CD14-positive monocyte (primary cell): ENCODE measurements around the gene KLK12. TPM values are rescaled to one million over a fixed set of nuclear protein-coding genes. Genes with fewer than 3 reads are reported as not detected.

ENCODE experiments used
- DNase-seq, 3 donors: peaks; one replicate each; pipeline ENCODE4 v3.0.0-alpha.2; 2011 to 2022
- H2AFZ ChIP-seq: 2 replicates; pipeline ENCODE4 v1.6.0; 2012; ENCODE audit warnings: mild to moderate bottlenecking, low read depth, low read length, inconsistent platforms; ENCODE audit not compliant: insufficient read depth, poor library complexity, severe bottlenecking
- H3K27ac ChIP-seq, 2 donors: 1 replicate in 1 of 2; 2 replicates in 1 of 2; pipeline ENCODE4 v1.5.1; 2012 to 2013; ENCODE audit warnings: low read length in 2 of 2, control low read depth in 1 of 2, inconsistent platforms in 1 of 2, low read depth in 1 of 2, mild to moderate bottlenecking in 1 of 2
- H3K27me3 ChIP-seq, 2 donors: one replicate each; pipeline versions ENCODE4 v1.6.0 to v1.6.1; 2011 to 2013; ENCODE audit warnings: low read length in 2 of 2; ENCODE audit not compliant: control insufficient read depth in 2 of 2, insufficient read depth in 2 of 2
- H3K36me3 ChIP-seq, 2 donors: replicated peaks in 1 of 2; 1 replicate in 1 of 2; 2 replicates in 1 of 2; pipeline versions ENCODE4 v1.5.1 to v1.6.1; 2012 to 2013; ENCODE audit warnings: low read length in 2 of 2, control low read depth in 1 of 2, inconsistent platforms in 1 of 2, mild to moderate bottlenecking in 1 of 2; ENCODE audit not compliant: insufficient read depth in 2 of 2, control insufficient read depth in 1 of 2
- H3K4me1 ChIP-seq, 2 donors: 1 replicate in 1 of 2; 2 replicates in 1 of 2; pipeline versions ENCODE4 v1.5.1 to v1.6.1; 2012 to 2013; ENCODE audit warnings: low read length in 2 of 2, control low read depth in 1 of 2, inconsistent platforms in 1 of 2, mild to moderate bottlenecking in 1 of 2, moderate library complexity in 1 of 2; ENCODE audit not compliant: insufficient read depth in 2 of 2, control insufficient read depth in 1 of 2
- H3K4me2 ChIP-seq: replicated peaks from 2 replicates; pipeline ENCODE3; 2012; ENCODE audit warnings: low read length, moderate library complexity, mild to moderate bottlenecking; ENCODE audit not compliant: poor library complexity, severe bottlenecking; ENCODE audit errors: extremely low read depth
- H3K4me3 ChIP-seq, 3 experiments: fragments of 200-600 bp in 1 of 3; sonication (generic) in 1 of 3; replicated peaks in 1 of 3; 1 replicate in 2 of 3; 2 replicates in 1 of 3; pipeline ENCODE4 v1.5.1; 2011 to 2013; ENCODE audit warnings: low read length in 3 of 3, mild to moderate bottlenecking in 3 of 3, control low read depth in 2 of 3, low read depth in 2 of 3, inconsistent platforms in 1 of 3, moderate library complexity in 1 of 3
- H3K79me2 ChIP-seq: 2 replicates; pipeline ENCODE4 v1.6.0; 2012; ENCODE audit warnings: mild to moderate bottlenecking, control low read depth, inconsistent platforms, low read length, moderate library complexity; ENCODE audit not compliant: insufficient read depth
- H3K9ac ChIP-seq: 2 replicates; pipeline ENCODE4 v1.6.0; 2017; ENCODE audit warnings: low read length, mild to moderate bottlenecking; ENCODE audit not compliant: insufficient read depth, poor library complexity, severe bottlenecking
- H3K9me3 ChIP-seq, 2 donors: replicated peaks in 1 of 2; 1 replicate in 1 of 2; 2 replicates in 1 of 2; pipeline versions ENCODE4 v1.5.1 to v1.6.1; 2012 to 2013; ENCODE audit warnings: low read length in 2 of 2, control low read depth in 1 of 2; ENCODE audit not compliant: control insufficient read depth in 1 of 2, insufficient read depth in 1 of 2
- H4K20me1 ChIP-seq: 2 replicates; pipeline ENCODE4 v1.6.0; 2012; ENCODE audit warnings: mild to moderate bottlenecking, low read length, control low read depth, moderate library complexity; ENCODE audit not compliant: insufficient read depth
- H3K27ac Mint-ChIP-seq, 7 donors: one replicate each; pipeline ENCODE4 v1.8.0; 2020; ENCODE audit warnings: mild to moderate bottlenecking in 7 of 7, mixed read lengths in 7 of 7, moderate library complexity in 6 of 7, inconsistent platforms in 2 of 7
- H3K27me3 Mint-ChIP-seq, 3 donors: one replicate each; pipeline ENCODE4 v1.8.0; 2021 to 2022; ENCODE audit warnings: low read depth in 3 of 3, mild to moderate bottlenecking in 3 of 3, mixed read lengths in 3 of 3, moderate library complexity in 3 of 3, inconsistent platforms in 1 of 3
- H3K36me3 Mint-ChIP-seq, 2 donors: one replicate each; pipeline ENCODE4 v1.8.0; 2020; ENCODE audit warnings: mixed read lengths in 2 of 2, inconsistent platforms in 1 of 2, mild to moderate bottlenecking in 1 of 2
- H3K4me1 Mint-ChIP-seq: one replicate; pipeline ENCODE4 v1.8.0; 2020; ENCODE audit warnings: mild to moderate bottlenecking, mixed read lengths
- H3K4me3 Mint-ChIP-seq, 2 donors: one replicate each; pipeline ENCODE4 v1.8.0; 2020; ENCODE audit warnings: mild to moderate bottlenecking in 2 of 2, mixed read lengths in 2 of 2, moderate library complexity in 1 of 2
- H3K9me3 Mint-ChIP-seq, 7 donors: one replicate each; pipeline ENCODE4 v1.8.0; 2020 to 2022; ENCODE audit warnings: mixed read lengths in 7 of 7, mild to moderate bottlenecking in 6 of 7, moderate library complexity in 6 of 7, inconsistent platforms in 2 of 7
- WGBS: methylation state at CpG from one replicate; pipeline ENCODE4 v1.1.5; 2013; ENCODE audit warnings: missing lambda C conversion rate; ENCODE audit not compliant: insufficient coverage; 5-methylcytosine and 5-hydroxymethylcytosine counted together
- intact Hi-C, 2 donors: fragments of 100-400 bp; cut with micrococcal nuclease; formaldehyde crosslinking; loops; one replicate each; pipeline versions ENCODE4 v1.15.0 to v1.15.1; 2023
- polyA plus RNA-seq, 3 donors: library from polyadenylated mRNA; depleted of rRNA in 1 of 3; unstranded in 2 of 3; stranded (reverse) in 1 of 3; fragments of 300-500 nt in 2 of 3; fragments of >200 nt in 1 of 3; fragmentation: Illumina TruSeq in 2 of 3; gene quantifications; 1 replicate in 2 of 3; 2 replicates in 1 of 3; pipeline ENCODE4 v1.2.3, GENCODE V29; 2012 to 2021
- TF ChIP-seq, protein P1 (sequence below): fragments of 200-600 bp; IDR thresholded peaks from one replicate; pipeline ENCODE4 v1.8.0; 2022; ENCODE audit warnings: antibody characterized with exemption, mild to moderate bottlenecking

The KLK12 gene
- polyA plus RNA-seq, 3 donors = not detected

DNA sequence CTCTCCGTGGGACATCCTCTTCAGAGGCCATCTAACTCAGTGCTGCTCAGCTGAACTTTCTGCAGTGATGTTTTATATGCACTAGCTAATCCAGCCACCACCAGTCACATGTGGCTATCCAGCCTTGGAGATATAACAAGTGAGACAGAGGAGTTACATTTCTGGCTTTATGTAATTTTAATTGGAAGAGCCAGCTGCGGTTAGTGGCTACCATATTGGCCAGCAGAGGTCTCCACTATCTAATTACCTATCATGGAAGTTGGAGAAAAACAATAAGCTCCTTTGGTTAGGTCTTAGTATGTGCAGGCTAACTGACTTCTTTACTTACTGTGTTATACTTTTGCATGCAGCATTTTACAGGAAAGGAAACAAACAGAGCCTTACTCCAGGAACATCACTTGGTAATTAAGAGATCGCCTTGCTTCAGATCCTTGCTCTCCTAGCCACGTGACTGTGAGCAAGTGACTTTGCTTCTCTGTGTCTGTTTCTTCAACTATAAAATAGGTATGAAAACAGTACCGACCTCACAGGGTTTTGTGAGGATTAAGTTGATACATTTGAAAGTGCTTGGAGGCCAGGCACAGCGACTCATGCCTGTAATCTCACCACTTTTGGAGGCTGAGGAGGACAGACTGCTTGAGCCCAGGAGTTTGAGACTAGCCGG is 13.7 kb downstream of the KLK12 start:
- Histone ChIP-seq H3K79me2 (no peaks in the 10 kb centered on the region), H3K27ac (no peak overlapping the region), H3K4me3 (no peak overlapping the region), H3K4me1 (peaks cover 24 to 26% of the 10 kb centered on the region in 2 donors), H3K9ac (no peak overlapping the region), H2AFZ (peak overlapping the region; percentile 41), H3K4me2 (no peak overlapping the region), H4K20me1 (no peaks in the 10 kb centered on the region), H3K9me3 (peaks cover 0 to 23% of the 10 kb centered on the region in 2 donors), H3K27me3 (peaks cover 17 to 48% of the 10 kb centered on the region in 2 donors), H3K36me3 (no peaks in the 10 kb centered on the region)
- WGBS = 73% methylated on average over 3 of the region's 7 CpGs
- H3K9me3 Mint-ChIP-seq = peaks cover 6 to 23% (median 17%) of the 10 kb centered on the region in 7 donors
- intact Hi-C loops = loop anchor here in 1 of 2 donors (5.0 kb wide), 1 partner anchor 146 kb away; no protein-coding TSS in a partner anchor
- H3K27me3 Mint-ChIP-seq = peaks cover 56 to 79% (median 62%) of the 10 kb centered on the region in 3 donors
- no peak overlapping the region for H3K27ac Mint-ChIP-seq
- H3K4me3 Mint-ChIP-seq = no peak overlapping the region
- peaks cover 34% of the 10 kb centered on the region for H3K4me1 Mint-ChIP-seq
- TF ChIP-seq, protein P1, sequence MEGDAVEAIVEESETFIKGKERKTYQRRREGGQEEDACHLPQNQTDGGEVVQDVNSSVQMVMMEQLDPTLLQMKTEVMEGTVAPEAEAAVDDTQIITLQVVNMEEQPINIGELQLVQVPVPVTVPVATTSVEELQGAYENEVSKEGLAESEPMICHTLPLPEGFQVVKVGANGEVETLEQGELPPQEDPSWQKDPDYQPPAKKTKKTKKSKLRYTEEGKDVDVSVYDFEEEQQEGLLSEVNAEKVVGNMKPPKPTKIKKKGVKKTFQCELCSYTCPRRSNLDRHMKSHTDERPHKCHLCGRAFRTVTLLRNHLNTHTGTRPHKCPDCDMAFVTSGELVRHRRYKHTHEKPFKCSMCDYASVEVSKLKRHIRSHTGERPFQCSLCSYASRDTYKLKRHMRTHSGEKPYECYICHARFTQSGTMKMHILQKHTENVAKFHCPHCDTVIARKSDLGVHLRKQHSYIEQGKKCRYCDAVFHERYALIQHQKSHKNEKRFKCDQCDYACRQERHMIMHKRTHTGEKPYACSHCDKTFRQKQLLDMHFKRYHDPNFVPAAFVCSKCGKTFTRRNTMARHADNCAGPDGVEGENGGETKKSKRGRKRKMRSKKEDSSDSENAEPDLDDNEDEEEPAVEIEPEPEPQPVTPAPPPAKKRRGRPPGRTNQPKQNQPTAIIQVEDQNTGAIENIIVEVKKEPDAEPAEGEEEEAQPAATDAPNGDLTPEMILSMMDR = peak; percentile 63
- peaks cover 0 to 12% of the 10 kb centered on the region in 2 donors for H3K36me3 Mint-ChIP-seq
- DNase-seq = peak; percentile 12 to 40 (median 21)

DNA sequence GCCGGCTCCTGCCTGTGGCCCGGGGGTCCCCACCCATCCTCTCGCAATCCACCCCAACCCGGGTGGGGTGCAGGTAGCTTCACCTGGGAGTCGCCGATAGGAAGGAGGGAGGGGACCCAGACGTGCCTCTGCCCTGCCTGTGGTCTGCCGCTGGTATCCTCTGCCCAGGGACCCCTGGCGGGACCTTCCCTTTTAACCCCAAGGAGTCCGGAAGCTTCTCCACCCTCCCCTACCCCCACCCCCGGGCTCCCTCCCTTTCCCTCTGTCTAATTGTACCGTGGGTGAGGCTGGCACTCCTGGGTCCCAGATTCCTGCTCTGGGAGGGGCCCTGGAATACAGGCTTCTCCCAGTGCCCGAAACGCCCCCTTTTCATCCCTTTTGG is 15.3 kb downstream of the KLK12 start, which contains the start of gene KLK10:
Gene KLK10 (minus strand): TSS at position 166 of the 382 bp plus-strand sequence. CDS start 579 bp downstream, outside the sequence.
- 72% methylated on average over 2 of the region's 14 CpGs for WGBS
- Mint-ChIP-seq H3K4me3 (peak within 1 kb of the TSS; percentile 83 to 95), H3K27ac (peak within 1 kb of the TSS in 1 of 7 donors; percentile 1), H3K4me1 (peaks cover 34% of the 10 kb centered on the region), H3K36me3 (peaks cover 0 to 12% of the 10 kb centered on the region in 2 donors), H3K27me3 (peaks cover 62 to 81% (median 68%) of the 10 kb centered on the region in 3 donors), H3K9me3 (peaks cover 6 to 23% (median 17%) of the 10 kb centered on the region in 7 donors)
- no peaks in the 10 kb centered on the region for H3K36me3 ChIP-seq
- no peaks in the 10 kb centered on the region for H3K79me2 ChIP-seq
- peak within 1 kb of the TSS; percentile 63 for H3K4me2 ChIP-seq
- H3K9me3 ChIP-seq = peaks cover 0 to 28% of the 10 kb centered on the region in 2 donors
- H3K4me3 ChIP-seq = peak within 1 kb of the TSS in 2 of 3 experiments; percentile 35 to 43
- intact Hi-C loops = loop anchor here in 1 of 2 donors (5.0 kb wide), 1 partner anchor 153 kb away; no protein-coding TSS in a partner anchor
- TF ChIP-seq, protein P1 = no peak
- DNase-seq = peak in 1 of 3 donors; percentile 0
- peaks cover 19 to 55% of the 10 kb centered on the region in 2 donors for H3K27me3 ChIP-seq
- H2AFZ ChIP-seq = peak within 1 kb of the TSS; percentile 57
- H4K20me1 ChIP-seq = no peaks in the 10 kb centered on the region
- H3K4me1 ChIP-seq = peaks cover 24 to 26% of the 10 kb centered on the region in 2 donors
- no peak within 1 kb of the TSS for H3K27ac ChIP-seq
- no peak within 1 kb of the TSS for H3K9ac ChIP-seq
